Cardiac muscle cell (in vitro differentiated cells and primary cell): ENCODE data around the gene RPS19. TPM values are rescaled to one million over a fixed set of nuclear protein-coding genes. Genes with fewer than 3 reads are reported as not detected.
A peak's percentile ranks its signal among the peaks of the same experiment; 100 is the strongest.

Experiments
- DNase-seq, 2 donors: peaks; one replicate each; pipeline versions ENCODE4 v3.0.0 to v3.0.0-alpha.2; 2010 to 2017; ENCODE audit warnings: low read depth in 1 of 2, low spot score in 1 of 2
- H3K27ac ChIP-seq: fragments of 200-600 bp; sonication (generic); 2 replicates; pipeline ENCODE4 v1.5.1; 2016
- H3K27me3 ChIP-seq: fragments of 200-600 bp; sonication (generic); 2 replicates; pipeline ENCODE4 v1.6.0; 2016; ENCODE audit warnings: control low read depth
- H3K36me3 ChIP-seq: fragments of 200-600 bp; sonication (generic); 2 replicates; pipeline ENCODE4 v1.5.1; 2016; ENCODE audit warnings: control low read depth
- H3K4me1 ChIP-seq: fragments of 200-600 bp; sonication (generic); 2 replicates; pipeline ENCODE4 v1.8.1; 2017; ENCODE audit warnings: low read depth, mild to moderate bottlenecking, mixed run types
- H3K4me3 ChIP-seq: fragments of 200-600 bp; sonication (generic); 2 replicates; pipeline ENCODE4 v1.5.1; 2016; ENCODE audit warnings: mild to moderate bottlenecking
- H3K9me3 ChIP-seq: fragments of 200-600 bp; sonication (generic); 2 replicates; pipeline ENCODE4 v1.5.1; 2017; ENCODE audit warnings: low read depth, mild to moderate bottlenecking, control low read depth
- polyA plus RNA-seq: library from polyadenylated mRNA; unstranded; fragments of >200 nt; fragmentation: Nextera tagmentation; extraction: Ambion mirVana; gene quantifications from 2 replicates; pipeline ENCODE4 v1.2.1, GENCODE V29; 2016
- total RNA-seq: library from RNA; depleted of rRNA; stranded (reverse); fragments of >200 nt; gene quantifications from 2 replicates; pipeline ENCODE4 v1.2.3, GENCODE V29; 2016
- TF ChIP-seq, protein P1 (sequence below): IDR thresholded peaks from 2 replicates; pipeline ENCODE4 v1.5.1; 2012; ENCODE audit warnings: low read depth, mild to moderate bottlenecking, low read length

Gene RPS19
- total RNA-seq (1,651 and 2,830 TPM in 2 replicates), polyA plus RNA-seq (1,323 and 1,693 TPM in 2 replicates)

- Histone ChIP-seq H3K9me3 (no peaks in the 10 kb centered on the region), H3K4me1 (peaks cover 10% of the 10 kb centered on the region), H3K27me3 (peaks cover 4% of the 10 kb centered on the region), H3K36me3 (peaks cover 36% of the 10 kb centered on the region), H3K27ac (peak within 1 kb of the TSS; percentile 91), H3K4me3 (peak within 1 kb of the TSS; percentile 76)
- TF ChIP-seq, protein P1, sequence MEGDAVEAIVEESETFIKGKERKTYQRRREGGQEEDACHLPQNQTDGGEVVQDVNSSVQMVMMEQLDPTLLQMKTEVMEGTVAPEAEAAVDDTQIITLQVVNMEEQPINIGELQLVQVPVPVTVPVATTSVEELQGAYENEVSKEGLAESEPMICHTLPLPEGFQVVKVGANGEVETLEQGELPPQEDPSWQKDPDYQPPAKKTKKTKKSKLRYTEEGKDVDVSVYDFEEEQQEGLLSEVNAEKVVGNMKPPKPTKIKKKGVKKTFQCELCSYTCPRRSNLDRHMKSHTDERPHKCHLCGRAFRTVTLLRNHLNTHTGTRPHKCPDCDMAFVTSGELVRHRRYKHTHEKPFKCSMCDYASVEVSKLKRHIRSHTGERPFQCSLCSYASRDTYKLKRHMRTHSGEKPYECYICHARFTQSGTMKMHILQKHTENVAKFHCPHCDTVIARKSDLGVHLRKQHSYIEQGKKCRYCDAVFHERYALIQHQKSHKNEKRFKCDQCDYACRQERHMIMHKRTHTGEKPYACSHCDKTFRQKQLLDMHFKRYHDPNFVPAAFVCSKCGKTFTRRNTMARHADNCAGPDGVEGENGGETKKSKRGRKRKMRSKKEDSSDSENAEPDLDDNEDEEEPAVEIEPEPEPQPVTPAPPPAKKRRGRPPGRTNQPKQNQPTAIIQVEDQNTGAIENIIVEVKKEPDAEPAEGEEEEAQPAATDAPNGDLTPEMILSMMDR: peak; percentile 54
- peak; percentile 98 to 99 for DNase-seq
Measured at GRCh38 chr19:41859618-41860418, at the start of gene RPS19. TSS of gene RPS19 (plus strand) at chr19:41860255. CDS start at chr19:41860775, 520 bp downstream.

DNA sequence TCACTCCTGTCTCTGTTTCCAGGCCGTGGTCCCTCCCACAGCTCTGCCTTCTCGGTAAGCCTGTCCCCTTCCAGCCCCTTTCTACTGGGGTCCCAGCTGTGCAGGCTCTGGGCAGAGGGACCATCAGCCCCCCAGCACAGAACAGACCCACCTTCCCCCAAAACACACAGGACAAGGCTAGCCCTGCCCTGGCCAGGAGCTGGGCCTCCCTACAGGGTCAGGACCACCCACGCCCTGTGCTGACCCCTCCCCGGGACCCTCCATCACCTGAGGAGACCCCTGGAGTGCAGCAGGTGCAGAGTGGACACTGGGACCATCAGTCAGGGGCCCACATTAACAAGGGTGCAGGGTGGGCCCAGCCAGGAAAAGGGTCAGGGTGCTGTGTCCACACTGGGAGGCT is 49.8 kb upstream of the RPS19 start:
- no peak overlapping the region for H3K27ac ChIP-seq
- TF ChIP-seq, protein P1: no peak
- H3K4me1 ChIP-seq: no peaks in the 10 kb centered on the region
- H3K36me3 ChIP-seq: no peaks in the 10 kb centered on the region
- no peaks in the 10 kb centered on the region for H3K27me3 ChIP-seq
- no peak overlapping the region for H3K4me3 ChIP-seq
- DNase-seq: no peak
- H3K9me3 ChIP-seq: no peaks in the 10 kb centered on the region

GRCh38 chr19:41811036-41811435 is 49.0 kb upstream of the RPS19 start:
- TF ChIP-seq, protein P1: no peak
- Histone ChIP-seq H3K36me3 (no peaks in the 10 kb centered on the region), H3K4me3 (no peak overlapping the region), H3K9me3 (no peaks in the 10 kb centered on the region), H3K4me1 (no peaks in the 10 kb centered on the region), H3K27me3 (no peaks in the 10 kb centered on the region), H3K27ac (no peak overlapping the region)
- no peak for DNase-seq

GRCh38 chr19:41811981-41812380 is 48.1 kb upstream of the RPS19 start:
- Histone ChIP-seq H3K36me3 (no peaks in the 10 kb centered on the region), H3K4me1 (no peaks in the 10 kb centered on the region), H3K27me3 (no peaks in the 10 kb centered on the region), H3K9me3 (no peaks in the 10 kb centered on the region), H3K4me3 (no peak overlapping the region), H3K27ac (no peak overlapping the region)
- TF ChIP-seq, protein P1: no peak
- DNase-seq: no peak

DNA sequence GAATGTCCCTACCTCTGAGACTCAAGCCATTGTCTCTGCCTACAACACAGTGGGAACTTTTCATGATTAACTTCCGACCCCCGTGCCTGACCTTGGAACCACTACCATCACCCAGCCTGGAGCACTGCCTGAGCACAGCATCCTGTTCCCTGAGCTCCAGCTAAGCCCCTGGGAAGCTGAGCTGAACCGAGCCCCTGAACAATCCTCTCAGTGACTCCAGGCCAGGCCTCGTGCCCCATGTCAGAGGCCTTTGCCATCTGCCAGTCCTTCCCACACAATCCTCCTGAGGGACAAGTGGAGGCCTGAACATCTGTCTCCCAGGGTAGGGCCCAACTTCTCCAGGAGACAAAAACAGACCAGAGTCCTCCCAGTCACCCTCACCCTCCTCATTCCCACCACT is 46.1 kb upstream of the RPS19 start:
- no peaks in the 10 kb centered on the region for H3K36me3 ChIP-seq
- no peak for DNase-seq
- TF ChIP-seq, protein P1: no peak
- no peak overlapping the region for H3K27ac ChIP-seq
- no peaks in the 10 kb centered on the region for H3K27me3 ChIP-seq
- H3K4me3 ChIP-seq: no peak overlapping the region
- no peaks in the 10 kb centered on the region for H3K9me3 ChIP-seq
- no peaks in the 10 kb centered on the region for H3K4me1 ChIP-seq
